Measurements from ENCODE around the gene TPK1. TPM values are rescaled to one million over a fixed set of nuclear protein-coding genes. Genes with fewer than 3 reads are reported as not detected.

TPK1 gene
- polyA plus RNA-seq, 1 experiment, result 0.38 TPM

DNA sequence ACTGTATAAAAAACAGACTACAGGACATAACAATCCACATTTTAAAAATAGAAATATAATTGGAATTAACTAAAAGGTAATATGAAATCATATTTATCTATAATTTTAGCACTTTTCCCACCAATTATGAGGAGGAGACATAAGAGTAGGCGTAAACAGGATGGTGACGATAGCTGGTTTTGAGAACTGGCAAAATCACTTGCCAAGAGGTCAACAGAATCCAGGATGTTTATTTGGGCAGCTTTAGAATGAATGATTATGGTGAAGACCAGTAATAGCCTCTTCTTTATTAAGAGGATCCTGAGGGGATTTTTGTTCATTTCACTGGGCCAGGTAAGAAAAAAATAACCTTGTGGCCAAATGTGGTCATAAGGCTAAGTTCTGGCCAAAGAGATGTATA is 67.2 kb downstream of the TPK1 start:
- ChIA-PET CTCF (no interaction called here), POLR2A (no interaction called here)
- TF ChIP-seq, protein P1, sequence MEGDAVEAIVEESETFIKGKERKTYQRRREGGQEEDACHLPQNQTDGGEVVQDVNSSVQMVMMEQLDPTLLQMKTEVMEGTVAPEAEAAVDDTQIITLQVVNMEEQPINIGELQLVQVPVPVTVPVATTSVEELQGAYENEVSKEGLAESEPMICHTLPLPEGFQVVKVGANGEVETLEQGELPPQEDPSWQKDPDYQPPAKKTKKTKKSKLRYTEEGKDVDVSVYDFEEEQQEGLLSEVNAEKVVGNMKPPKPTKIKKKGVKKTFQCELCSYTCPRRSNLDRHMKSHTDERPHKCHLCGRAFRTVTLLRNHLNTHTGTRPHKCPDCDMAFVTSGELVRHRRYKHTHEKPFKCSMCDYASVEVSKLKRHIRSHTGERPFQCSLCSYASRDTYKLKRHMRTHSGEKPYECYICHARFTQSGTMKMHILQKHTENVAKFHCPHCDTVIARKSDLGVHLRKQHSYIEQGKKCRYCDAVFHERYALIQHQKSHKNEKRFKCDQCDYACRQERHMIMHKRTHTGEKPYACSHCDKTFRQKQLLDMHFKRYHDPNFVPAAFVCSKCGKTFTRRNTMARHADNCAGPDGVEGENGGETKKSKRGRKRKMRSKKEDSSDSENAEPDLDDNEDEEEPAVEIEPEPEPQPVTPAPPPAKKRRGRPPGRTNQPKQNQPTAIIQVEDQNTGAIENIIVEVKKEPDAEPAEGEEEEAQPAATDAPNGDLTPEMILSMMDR (IDR thresholded peaks at IDR 0.05; ENCODE audit: low read depth, low read length), result no peak
- Histone ChIP-seq H3K27ac (ENCODE audit: low read depth, low read length) (no peak overlapping the region), H3K4me3 (ENCODE audit: low read depth, low read length) (no peak overlapping the region), H3K9me3 (ENCODE audit: control insufficient read depth, insufficient read depth, low read length) (0 out of 2 replicates have a peak, but pooled peaks cover 3% of the 10 kb centered on the region), H3K27me3 (ENCODE audit: control insufficient read depth, insufficient read depth, low read length) (no peaks in the 10 kb centered on the region)
- no peak for DNase-seq (ENCODE audit: low read depth, low spot score)

DNA sequence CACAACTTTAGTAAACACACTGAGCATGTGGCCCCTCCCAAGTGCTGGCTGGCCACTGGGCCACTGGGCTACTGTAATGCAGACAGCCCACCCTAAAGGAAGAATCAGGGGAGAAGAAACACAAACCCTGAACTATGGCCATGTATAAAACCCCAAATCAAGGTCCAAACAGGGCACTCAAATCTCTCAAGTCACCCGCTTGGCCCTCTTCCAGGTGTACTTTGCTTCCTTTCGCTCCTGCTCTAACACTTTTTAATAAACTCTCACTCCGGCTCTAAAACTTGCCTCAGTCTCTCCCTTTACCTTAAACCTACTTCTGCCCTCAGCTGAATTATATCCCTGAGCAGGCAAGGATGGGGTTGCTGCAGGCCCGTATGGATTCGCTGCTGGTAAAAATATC is 72.6 kb downstream of the TPK1 start:
- H3K27me3 ChIP-seq (ENCODE audit: control insufficient read depth, insufficient read depth, low read length), result no peaks in the 10 kb centered on the region
- no peak overlapping the region for H3K27ac ChIP-seq (ENCODE audit: low read depth, low read length)
- H3K9me3 ChIP-seq (ENCODE audit: control insufficient read depth, insufficient read depth, low read length), result peaks cover 8% of the 10 kb centered on the region; the same call in 1 of the 2 replicates
- TF ChIP-seq, protein P1 (IDR thresholded peaks at IDR 0.05; ENCODE audit: low read depth, low read length), result no peak
- POLR2A ChIA-PET, result no interaction called here
- H3K4me3 ChIP-seq (ENCODE audit: low read depth, low read length), result no peak overlapping the region
- DNase-seq (ENCODE audit: low read depth, low spot score), result no peak
- CTCF ChIA-PET, result no interaction called here

DNA sequence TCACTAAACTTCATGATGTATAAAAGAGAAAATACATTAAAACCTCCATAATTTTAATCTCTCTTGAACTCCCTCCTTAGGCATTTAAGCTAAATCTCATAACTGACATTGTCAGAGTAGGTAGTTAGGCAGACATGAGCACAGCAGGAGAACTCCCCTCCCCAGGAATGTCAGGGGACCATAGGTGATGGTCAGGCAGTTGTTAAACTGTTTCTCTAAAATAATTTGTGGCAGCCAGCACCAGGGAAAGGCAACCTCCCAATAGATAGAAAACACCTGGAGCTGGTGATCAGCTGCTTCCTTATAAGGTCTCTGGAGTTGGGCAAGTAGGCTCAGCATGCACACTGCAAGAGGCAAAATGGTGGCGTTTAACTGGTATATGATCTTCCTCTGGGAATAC is 73.0 kb downstream of the TPK1 start:
- no peaks in the 10 kb centered on the region for H3K27me3 ChIP-seq (ENCODE audit: control insufficient read depth, insufficient read depth, low read length)
- TF ChIP-seq, protein P1 (IDR thresholded peaks at IDR 0.05; ENCODE audit: low read depth, low read length), result no peak
- CTCF ChIA-PET, result no interaction called here
- no peak overlapping the region for H3K4me3 ChIP-seq (ENCODE audit: low read depth, low read length)
- DNase-seq (ENCODE audit: low read depth, low spot score), result no peak
- H3K9me3 ChIP-seq (ENCODE audit: control insufficient read depth, insufficient read depth, low read length), result peaks cover 5% of the 10 kb centered on the region; the same call in 1 of the 2 replicates
- POLR2A ChIA-PET, result no interaction called here
- no peak overlapping the region for H3K27ac ChIP-seq (ENCODE audit: low read depth, low read length)

DNA sequence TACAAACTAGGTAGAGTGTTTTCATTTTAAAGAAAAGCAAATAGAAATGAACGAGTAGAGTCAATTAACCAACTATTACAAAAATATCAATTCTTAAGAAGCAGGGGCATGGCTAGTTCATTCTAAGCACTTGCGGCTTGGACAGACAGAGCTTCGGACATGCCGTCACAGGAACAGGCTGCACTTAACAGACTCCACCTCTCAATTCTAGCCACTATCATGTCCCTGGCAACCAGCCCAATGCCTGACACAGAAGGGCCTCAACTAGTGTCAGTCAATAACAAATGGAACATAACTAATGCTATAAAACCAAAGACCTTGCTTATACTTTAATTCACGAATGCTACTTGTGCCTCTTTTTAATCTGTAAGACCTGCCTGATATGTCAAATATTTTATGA is 74.4 kb downstream of the TPK1 start:
- no peak overlapping the region for H3K27ac ChIP-seq (ENCODE audit: low read depth, low read length)
- CTCF ChIA-PET, result no interaction called here
- POLR2A ChIA-PET, result no interaction called here
- no peak overlapping the region for H3K4me3 ChIP-seq (ENCODE audit: low read depth, low read length)
- no peak for DNase-seq (ENCODE audit: low read depth, low spot score)
- TF ChIP-seq, protein P1 (IDR thresholded peaks at IDR 0.05; ENCODE audit: low read depth, low read length), result no peak
- no peaks in the 10 kb centered on the region for H3K27me3 ChIP-seq (ENCODE audit: control insufficient read depth, insufficient read depth, low read length)
- peaks cover 5% of the 10 kb centered on the region; the same call in 1 of the 2 replicates for H3K9me3 ChIP-seq (ENCODE audit: control insufficient read depth, insufficient read depth, low read length)

DNA sequence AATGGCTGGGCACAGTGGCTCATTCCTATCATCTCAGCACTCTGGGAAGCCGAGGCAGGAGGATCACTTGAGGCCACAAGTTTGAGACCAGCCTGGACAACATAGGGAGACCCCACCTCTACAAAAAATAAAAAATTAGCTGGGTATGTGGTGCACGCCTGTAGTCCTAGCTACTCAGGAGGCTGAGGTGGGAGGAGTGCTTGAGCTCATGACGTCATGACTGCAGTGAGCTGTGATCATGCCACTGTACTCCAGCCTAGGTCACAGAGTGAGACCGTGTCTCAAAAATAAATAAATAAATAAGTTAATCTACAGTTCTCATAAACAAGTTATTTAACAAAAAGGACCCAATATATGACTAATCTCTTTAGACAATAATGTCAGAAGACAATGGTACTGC is 76.2 kb downstream of the TPK1 start:
- ChIA-PET CTCF (no interaction called here), POLR2A (no interaction called here)
- Histone ChIP-seq H3K27ac (ENCODE audit: low read depth, low read length) (no peak overlapping the region), H3K9me3 (ENCODE audit: control insufficient read depth, insufficient read depth, low read length) (peaks cover 5% of the 10 kb centered on the region; the same call in 1 of the 2 replicates), H3K27me3 (ENCODE audit: control insufficient read depth, insufficient read depth, low read length) (no peaks in the 10 kb centered on the region), H3K4me3 (ENCODE audit: low read depth, low read length) (no peak overlapping the region)
- DNase-seq (ENCODE audit: low read depth, low spot score), result no peak
- TF ChIP-seq, protein P1 (IDR thresholded peaks at IDR 0.05; ENCODE audit: low read depth, low read length), result no peak
